Non-pigmented ciliary epithelial cell (primary cell): ENCODE measurements around the gene KLF8.
A peak's percentile ranks its signal among the peaks of the same experiment; 100 is the strongest.
"Not testable (repeated sequence)": the region's sequence is repeated elsewhere in the genome, so short reads cannot be mapped to it uniquely, and the experiment has no call there.

Experiments
- DNase-seq: peaks from one replicate; pipeline ENCODE4 v3.0.0-alpha.2; 2010; ENCODE audit warnings: low read depth

KLF8 gene

DNA sequence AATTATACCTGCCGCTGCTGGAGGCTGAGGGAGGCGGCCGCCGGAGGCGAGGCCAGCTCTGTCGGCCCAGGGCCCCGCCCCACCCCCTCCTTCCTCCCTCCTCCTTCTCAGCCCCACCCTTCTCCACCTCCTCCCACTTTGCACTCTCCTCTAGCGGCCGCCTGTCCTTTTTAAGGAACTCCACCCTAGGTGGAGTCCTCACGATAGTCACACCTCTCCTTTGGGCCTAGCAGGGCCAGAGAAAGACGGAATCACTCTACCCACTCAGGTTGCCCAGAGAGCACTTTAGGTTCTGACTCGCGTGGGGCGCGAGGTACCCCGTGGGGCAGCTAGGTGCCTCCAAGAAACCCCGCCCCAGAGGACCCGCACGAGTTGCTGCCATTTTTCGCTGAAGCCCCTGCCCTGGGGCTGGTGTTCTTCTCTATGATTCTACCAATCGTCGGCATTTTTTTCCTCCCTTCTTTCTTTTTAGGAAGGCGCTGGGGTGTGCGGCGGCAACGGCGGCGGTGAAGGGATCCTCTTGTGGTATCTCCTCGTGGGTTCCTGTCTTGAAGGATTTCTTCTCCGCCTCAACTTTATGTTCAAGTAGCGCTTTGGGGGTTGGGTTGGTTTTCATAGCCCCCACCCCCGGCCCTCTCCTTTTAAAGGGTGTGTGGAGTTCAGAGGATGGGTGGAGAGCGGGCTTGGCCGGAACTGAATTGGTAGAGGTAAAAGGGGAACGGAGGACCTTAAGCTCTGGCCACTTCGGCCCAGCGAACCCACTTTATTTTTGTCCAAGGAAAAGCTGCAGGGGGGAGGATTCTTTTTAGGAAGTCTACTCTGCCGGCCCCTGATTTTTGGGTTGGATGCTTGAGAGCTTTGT lies at the start of gene KLF8:
KLF8 (plus strand) TSS at position 136 of the 862 bp plus-strand sequence. CDS start 979 bp downstream, outside the sequence.
- DNase-seq: no peak

DNA sequence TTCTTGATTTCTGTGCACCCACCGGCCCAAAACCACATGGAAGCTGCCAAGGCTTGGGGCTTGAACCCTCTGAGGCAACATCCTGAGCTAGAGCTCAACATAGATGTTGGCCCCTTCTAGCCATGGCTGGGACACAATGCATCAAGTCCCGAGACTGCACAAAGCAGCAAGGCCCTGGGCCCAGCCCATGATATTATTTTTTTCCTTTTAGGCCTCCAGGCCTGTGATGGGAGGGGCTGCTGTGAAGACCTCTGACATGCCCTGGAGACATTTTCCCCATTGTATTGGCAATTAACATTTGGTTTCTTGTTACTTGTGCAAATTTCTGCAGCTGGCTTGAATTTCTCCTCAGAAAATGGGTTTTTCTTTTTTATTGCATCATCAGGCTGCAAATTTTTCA lies 25.2 kb upstream of the KLF8 start:
- not testable (repeated sequence) for DNase-seq

- no peak for DNase-seq
Observed at GRCh38 chrX:56211701-56212100, 20.5 kb upstream of the KLF8 start.

GRCh38 chrX:56216332-56216731 lies 15.8 kb upstream of the KLF8 start:
- DNase-seq: no peak

DNA sequence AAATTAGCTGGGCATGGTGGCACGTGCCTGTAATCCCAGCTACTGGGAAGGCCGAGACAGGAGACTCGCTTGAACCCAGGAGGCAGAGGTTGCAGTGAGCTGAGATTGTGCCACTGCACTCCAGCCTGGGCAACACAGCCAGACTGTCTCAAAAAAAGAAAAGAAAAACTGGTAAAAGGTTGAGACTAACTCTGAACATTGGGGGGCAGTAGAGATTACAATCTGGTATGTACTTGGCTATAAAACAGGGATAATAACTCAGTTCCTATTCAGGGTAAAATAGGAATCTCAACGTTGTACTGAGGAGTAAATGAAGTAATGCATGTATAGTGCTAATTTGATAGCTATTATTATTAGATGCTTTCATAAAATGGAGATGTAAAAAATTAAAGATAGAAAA lies 12.5 kb upstream of the KLF8 start:
- DNase-seq: no peak

GRCh38 chrX:56221101-56221500 lies 11.1 kb upstream of the KLF8 start:
- DNase-seq: no peak

GRCh38 chrX:56222473-56223000 lies 9.6 kb upstream of the KLF8 start:
- DNase-seq: no peak

- no peak for DNase-seq
Observed at GRCh38 chrX:56226980-56227379, 5.2 kb upstream of the KLF8 start.

GRCh38 chrX:56228914-56229313 lies 3.2 kb upstream of the KLF8 start:
- DNase-seq: no peak

- no peak for DNase-seq
Observed at GRCh38 chrX:56231537-56232090, 542 bp upstream of the KLF8 start.

DNA sequence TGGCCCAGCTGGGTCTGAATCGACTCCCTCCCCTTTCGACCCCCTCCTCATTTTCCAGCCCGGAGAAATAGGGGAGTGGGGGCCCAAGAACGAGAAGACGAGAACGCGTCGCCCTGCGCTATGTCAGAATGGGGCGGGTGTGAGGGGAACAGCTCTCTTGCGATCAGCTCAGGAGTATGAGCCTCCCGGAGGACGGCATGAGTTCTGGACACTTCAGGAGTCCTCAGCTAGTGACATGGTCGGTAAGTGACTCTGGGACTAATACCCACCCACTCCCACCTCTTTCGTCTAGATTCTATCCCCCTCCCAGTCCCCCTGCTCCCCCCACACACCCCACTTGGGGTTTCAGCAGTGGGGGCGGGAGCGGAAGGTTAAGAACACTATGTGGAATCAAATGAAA lies 944 bp downstream of the KLF8 start:
- no peak for DNase-seq

- no peak for DNase-seq
Observed at GRCh38 chrX:56233682-56234081, 1.5 kb downstream of the KLF8 start.

GRCh38 chrX:56248492-56248891 lies 16.3 kb downstream of the KLF8 start:
- DNase-seq: peak; percentile 5

DNA sequence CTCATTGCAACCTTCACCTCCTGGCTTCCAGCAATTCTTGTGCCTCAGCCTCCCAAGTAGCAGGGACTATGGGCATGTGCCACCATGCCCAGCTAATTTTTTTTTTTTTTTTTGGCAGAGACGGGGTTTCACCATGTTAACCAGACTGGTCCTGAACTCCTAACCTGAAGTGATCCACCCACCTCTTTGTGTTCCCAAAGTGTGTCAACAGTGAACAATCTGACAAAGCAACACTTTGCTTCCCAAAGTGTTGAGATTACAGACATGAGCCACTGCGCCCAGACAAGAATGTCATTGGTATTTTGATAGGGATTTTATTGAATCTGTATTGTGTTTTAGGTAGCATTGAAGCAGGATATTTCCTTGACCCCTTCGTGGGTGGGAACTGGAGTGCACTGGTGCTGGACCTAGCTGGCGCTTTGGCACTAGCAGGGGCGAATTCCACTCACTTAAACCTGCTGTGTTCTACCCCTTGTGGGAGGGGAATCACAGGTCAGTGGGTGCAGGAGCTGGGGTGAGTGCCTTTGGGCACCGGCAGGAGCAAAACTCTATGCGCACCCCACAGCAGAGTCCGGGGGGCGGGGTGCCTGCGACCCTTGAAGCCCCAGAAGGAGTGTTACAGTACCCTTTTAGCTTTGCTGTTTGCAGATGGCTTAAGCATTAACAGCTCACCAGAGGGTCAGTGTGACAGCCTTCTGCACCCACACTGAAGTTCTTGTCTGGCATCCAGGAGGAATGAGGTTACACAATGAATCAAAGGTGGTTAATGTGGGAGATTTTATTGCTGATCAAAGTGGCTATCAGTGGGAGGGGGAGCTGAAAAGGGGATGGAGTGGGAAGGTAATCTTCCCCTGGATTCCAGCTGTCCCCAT lies 21.9 kb downstream of the KLF8 start:
- DNase-seq: no peak

DNA sequence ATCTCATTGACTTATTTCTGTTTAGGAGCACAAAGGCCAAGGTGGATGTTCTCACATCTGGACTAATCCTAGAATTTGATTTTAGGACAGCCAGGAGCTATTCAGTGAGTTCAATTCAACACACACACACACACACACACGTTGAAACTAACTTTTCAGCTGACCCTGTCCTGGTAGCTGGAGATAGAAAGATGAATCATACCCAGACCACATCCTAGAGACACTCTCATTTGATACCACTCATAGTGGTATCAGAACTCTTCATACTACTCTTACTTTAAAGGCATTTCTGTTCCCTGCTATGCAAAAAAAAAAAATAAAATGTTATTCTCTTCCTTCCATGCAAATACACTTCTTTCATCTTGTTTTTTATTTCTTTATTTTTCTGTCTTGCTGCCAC lies 36.7 kb downstream of the KLF8 start:
- no peak for DNase-seq

DNA sequence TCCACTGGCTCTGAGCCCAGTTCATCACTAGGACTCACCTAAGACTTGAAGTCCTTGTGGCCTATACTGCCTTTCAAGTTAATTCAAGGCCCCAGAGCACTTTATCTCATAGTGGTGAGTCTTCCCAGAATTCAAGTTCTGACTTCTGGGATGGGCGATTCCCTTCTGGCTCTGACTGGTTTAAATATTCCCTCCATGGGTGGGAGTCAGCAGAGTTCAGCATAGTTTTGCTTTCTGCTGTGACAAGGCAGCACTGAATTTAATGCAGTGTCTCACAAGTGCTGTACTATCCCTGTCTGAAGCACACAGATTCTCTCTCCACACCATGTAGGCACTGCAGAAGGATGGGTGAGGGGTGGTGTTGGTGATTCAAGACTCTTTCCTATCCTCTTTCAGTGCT lies 46.5 kb downstream of the KLF8 start:
- no peak for DNase-seq

GRCh38 chrX:56279863-56280262 lies 47.7 kb downstream of the KLF8 start:
- DNase-seq: no peak

GRCh38 chrX:56281789-56282188 lies 49.6 kb downstream of the KLF8 start:
- no peak for DNase-seq

GRCh38 chrX:56284269-56284668 lies 52.1 kb downstream of the KLF8 start:
- DNase-seq: no peak

DNA sequence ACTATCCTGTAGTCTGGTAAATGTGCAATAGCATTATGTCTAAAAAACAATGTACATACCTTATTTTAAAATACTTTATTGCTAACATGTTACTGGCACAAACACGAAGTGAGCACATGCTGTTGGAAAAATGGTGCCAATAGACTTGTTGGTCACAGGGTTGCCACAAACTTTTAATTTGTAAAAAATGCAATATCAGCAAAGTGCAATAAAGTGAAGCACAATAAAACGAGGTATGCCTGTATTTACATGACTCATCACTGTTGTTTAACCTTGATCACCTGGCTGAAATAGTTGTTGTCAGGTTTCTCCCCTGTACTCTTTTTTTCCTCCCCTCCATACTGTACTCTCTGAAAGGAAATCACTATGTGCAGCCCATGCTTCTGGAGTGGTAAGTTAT lies 56.5 kb downstream of the KLF8 start:
- no peak for DNase-seq

DNA sequence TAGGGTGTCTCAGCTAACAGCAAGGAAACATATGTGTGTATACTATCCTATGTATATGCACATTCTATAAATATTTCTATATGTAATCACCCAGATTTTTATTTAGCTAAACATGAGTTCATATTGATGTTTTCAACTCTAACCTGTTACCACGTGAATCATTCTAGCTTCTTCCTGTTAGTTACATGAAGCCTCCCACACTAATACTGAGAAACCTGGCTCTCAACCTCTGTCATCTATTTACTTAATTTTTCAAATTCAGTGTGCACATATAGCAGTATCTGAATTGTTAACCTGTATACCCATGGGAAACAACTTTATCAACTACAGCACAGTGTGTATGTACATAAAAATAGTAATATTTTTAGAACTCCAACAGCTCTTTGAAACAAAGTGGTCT lies 57.3 kb downstream of the KLF8 start:
- no peak for DNase-seq

- DNase-seq: no peak
Observed at GRCh38 chrX:56308726-56309125, 76.6 kb downstream of the KLF8 start.

GRCh38 chrX:56309881-56310280 lies 77.7 kb downstream of the KLF8 start:
- no peak for DNase-seq
